GM10248 (cell line): ENCODE results near the gene ZP1.

ENCODE experiments used
- CTCF ChIA-PET: fragments of 300-600 bp; sonication (Branson Sonifier 250); formaldehyde crosslinking; extraction: SDS; loops from one replicate; lab custom pipeline; 2021; ENCODE audit warnings: antibody characterized with exemption; lab: Yijun Ruan, JAX
- POLR2A ChIA-PET: fragments of 350-650 bp; sonication (Branson Sonifier 250); formaldehyde crosslinking; extraction: SDS; loops from one replicate; lab custom pipeline; 2020; ENCODE audit warnings: antibody characterized with exemption; lab: Yijun Ruan, JAX
- DNase-seq: peaks from one replicate; pipeline ENCODE4 v3.0.0; 2012; ENCODE audit errors: extremely low spot score
- CTCF ChIP-seq: IDR thresholded peaks from 2 replicates; pipeline ENCODE4 v1.5.1; 2012; ENCODE audit warnings: mild to moderate bottlenecking, low read depth; ENCODE audit errors: extremely low read depth, missing control alignments, control extremely low read depth

Gene ZP1

GRCh38 chr11:60844045-60844869 lies 23.1 kb upstream of the ZP1 start:
- ChIA-PET CTCF (interaction anchor here (0.8 to 3.4 kb wide), 9 partner anchors 13 to 81 kb away, joined by 3 to 21 read pairs (median 3); no protein-coding TSS in a partner anchor), POLR2A (no interaction called here)
- no peak for TF ChIP-seq CTCF
- DNase-seq: no peak

DNA sequence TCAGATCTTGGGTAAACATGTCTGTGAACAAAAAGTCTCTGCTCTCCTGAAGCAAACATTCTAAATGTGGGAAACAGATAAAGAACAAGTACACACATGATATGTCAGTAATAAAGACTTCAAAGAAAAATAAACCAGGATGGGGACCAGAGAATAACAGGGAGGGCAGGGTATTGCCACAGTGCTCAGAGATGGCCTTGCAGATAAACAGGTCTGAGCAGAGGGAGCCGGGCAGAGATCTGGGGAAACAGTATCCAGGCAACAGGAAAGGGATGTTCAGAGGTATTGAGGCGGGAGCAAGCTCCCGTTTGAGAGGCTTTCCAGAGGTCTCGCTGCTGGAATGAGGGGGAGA lies 22.5 kb upstream of the ZP1 start:
- POLR2A ChIA-PET: no interaction called here
- DNase-seq: no peak
- CTCF ChIA-PET: interaction anchor here (0.9 to 3.4 kb wide), 4 partner anchors 14 to 69 kb away, joined by 3 to 21 read pairs (median 6); no protein-coding TSS in a partner anchor
- no peak for TF ChIP-seq CTCF

GRCh38 chr11:60845338-60845737 lies 22.0 kb upstream of the ZP1 start:
- no peak for DNase-seq
- ChIA-PET POLR2A (no interaction called here), CTCF (interaction anchor here (0.9 to 3.4 kb wide), 4 partner anchors 14 to 70 kb away, joined by 3 to 21 read pairs (median 6); no protein-coding TSS in a partner anchor)
- no peak for TF ChIP-seq CTCF

- ChIA-PET POLR2A (interaction anchor here (0.5 kb wide), 1 partner anchor 28 kb away, joined by 3 read pairs; no protein-coding TSS in a partner anchor), CTCF (interaction anchor here (1.5 kb wide), 2 partner anchors 52 to 72 kb away, joined by 3 to 6 read pairs; no protein-coding TSS in a partner anchor)
- no peak for DNase-seq
- TF ChIP-seq CTCF: no peak
Measured at GRCh38 chr11:60847281-60847680, 20.1 kb upstream of the ZP1 start.

DNA sequence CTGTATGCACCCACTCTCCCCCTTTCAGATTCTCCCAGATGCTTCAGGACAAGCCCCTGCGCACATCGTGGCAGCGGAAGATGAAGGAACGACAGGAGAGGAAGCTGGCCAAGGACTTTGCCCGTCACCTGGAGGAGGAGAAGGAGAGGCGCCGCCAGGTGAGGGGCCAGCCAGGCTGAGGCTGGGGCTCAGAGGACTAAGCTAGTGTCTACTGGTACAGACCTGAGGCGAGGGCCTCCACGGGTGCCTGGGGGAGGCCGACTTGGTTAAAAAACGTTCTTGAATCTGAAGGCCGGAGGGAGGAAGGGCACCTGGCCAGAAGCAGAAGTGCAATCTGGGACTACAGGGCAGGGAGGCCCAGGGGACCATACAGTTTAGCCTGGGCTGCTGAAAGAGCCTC lies 19.4 kb upstream of the ZP1 start:
- DNase-seq: no peak
- TF ChIP-seq CTCF: no peak
- CTCF ChIA-PET: interaction anchor here (0.8 to 3.2 kb wide), 3 partner anchors 11 to 51 kb away, joined by 3 to 15 read pairs (median 4); no protein-coding TSS in a partner anchor
- POLR2A ChIA-PET: no interaction called here

GRCh38 chr11:60848714-60849151 lies 18.6 kb upstream of the ZP1 start:
- TF ChIP-seq CTCF: no peak
- no peak for DNase-seq
- CTCF ChIA-PET: interaction anchor here (0.8 to 3.2 kb wide), 3 partner anchors 11 to 50 kb away, joined by 3 to 15 read pairs (median 4); no protein-coding TSS in a partner anchor
- POLR2A ChIA-PET: no interaction called here
